HepG2 (cell line): ENCODE data around the gene PDLIM4. TPM values are rescaled to one million over a fixed set of nuclear protein-coding genes. Genes with fewer than 3 reads are reported as not detected.

Experiments used
- AFF4 ChIP-seq: sonication (generic); formaldehyde crosslinking; IDR thresholded peaks from 2 replicates; pipeline ENCODE4 v1.4.0; 2020; ENCODE audit warnings: missing genetic modification reagents
- FIP1L1 ChIP-seq: fragments of 200-400 bp; formaldehyde crosslinking; IDR thresholded peaks from 2 replicates; pipeline ENCODE4 v1.6.1; 2018; ENCODE audit warnings: low read depth, mild to moderate bottlenecking, low read length, moderate library complexity, borderline replicate concordance; ENCODE audit not compliant: insufficient read depth
- GTF3A ChIP-seq: sonication (generic); formaldehyde crosslinking; conservative IDR thresholded peaks from 2 replicates; pipeline ENCODE4 v1.4.0; 2020; ENCODE audit warnings: mild to moderate bottlenecking, missing genetic modification reagents
- NCOR1 ChIP-seq: fragments of 200-600 bp; sonication (generic); IDR thresholded peaks from 2 replicates; pipeline ENCODE4 v1.7.0; 2017; ENCODE audit warnings: antibody characterized with exemption, low read length, borderline replicate concordance
- NR2F1 ChIP-seq, 2 experiments: fragments of 450-650 bp in 1 of 2; formaldehyde crosslinking in 1 of 2; IDR thresholded peaks; 2 replicates each; pipeline versions ENCODE4 v1.5.0 to v1.6.1; 2016 to 2020; ENCODE audit warnings: mild to moderate bottlenecking in 1 of 2, missing compliant biosample characterization in 1 of 2, missing genetic modification reagents in 1 of 2, moderate library complexity in 1 of 2
- SMARCE1 ChIP-seq: fragments of 450-650 bp; IDR thresholded peaks from 2 replicates; pipeline ENCODE4 v1.6.1; 2017; ENCODE audit warnings: borderline replicate concordance
- TAF15 ChIP-seq: fragments of 200-400 bp; formaldehyde crosslinking; IDR thresholded peaks from one replicate; pipeline ENCODE4 v1.6.1; 2018; ENCODE audit warnings: mild to moderate bottlenecking, low read depth, low read length; ENCODE audit not compliant: poor library complexity, severe bottlenecking
- USF2 ChIP-seq, 2 experiments: sonication (generic) in 1 of 2; formaldehyde crosslinking in 1 of 2; IDR thresholded peaks; 2 replicates each; pipeline versions ENCODE4 v1.5.1 to v1.6.1; 2011 to 2020; ENCODE audit warnings: borderline replicate concordance in 1 of 2, low read depth in 1 of 2, low read length in 1 of 2, mild to moderate bottlenecking in 1 of 2, missing genetic modification reagents in 1 of 2, moderate library complexity in 1 of 2
- ZBTB42 ChIP-seq: sonication (generic); formaldehyde crosslinking; IDR thresholded peaks from 2 replicates; pipeline ENCODE4 v1.5.0; 2020; ENCODE audit warnings: mild to moderate bottlenecking, missing genetic modification reagents
- ZNF124 ChIP-seq: sonication (generic); formaldehyde crosslinking; IDR thresholded peaks from 2 replicates; pipeline ENCODE4 v1.4.0; 2020; ENCODE audit warnings: missing genetic modification reagents
- ZNF274 ChIP-seq: sonication (generic); formaldehyde crosslinking; IDR thresholded peaks from 2 replicates; pipeline ENCODE4 v1.5.1; 2020; ENCODE audit warnings: mild to moderate bottlenecking, missing genetic modification reagents
- ZNF276 ChIP-seq: sonication (generic); formaldehyde crosslinking; IDR thresholded peaks from 2 replicates; pipeline ENCODE4 v1.4.0; 2020; ENCODE audit warnings: mild to moderate bottlenecking, low read depth, missing genetic modification reagents
- ZNF781 ChIP-seq: sonication (generic); formaldehyde crosslinking; IDR thresholded peaks from 2 replicates; pipeline ENCODE4 v1.5.1; 2020; ENCODE audit warnings: borderline replicate concordance, mild to moderate bottlenecking, missing genetic modification reagents; ENCODE audit errors: not compliant biosample characterization
- ZSCAN25 ChIP-seq: sonication (generic); formaldehyde crosslinking; IDR thresholded peaks from 2 replicates; pipeline ENCODE4 v1.8.0; 2022; ENCODE audit warnings: mild to moderate bottlenecking, missing genetic modification reagents
- polyA plus RNA-seq, 8 experiments: library from polyadenylated mRNA; depleted of rRNA in 3 of 8; stranded (reverse) in 7 of 8; unstranded in 1 of 8; fragments of >200 nt; fragmentation: Illumina TruSeq in 4 of 8; extraction: Trizol in 4 of 8; gene quantifications; 2 replicates each; pipeline versions ENCODE4 v1.2.1 to v1.2.3, GENCODE V29; 2011 to 2016; ENCODE audit warnings: low read depth in 4 of 8, missing spikeins in 1 of 8, mixed read lengths in 1 of 8; ENCODE audit not compliant: insufficient read depth in 1 of 8
- total RNA-seq, 5 experiments: library from RNA; depleted of rRNA; stranded (reverse); fragments of >200 nt; fragmentation: Illumina TruSeq; extraction: Trizol; gene quantifications; 2 replicates each; pipeline ENCODE4 v1.2.3, GENCODE V29; 2016; ENCODE audit warnings: low read depth in 1 of 5

PDLIM4 gene
- total and polyA plus RNA-seq, 2 of the 13 experiments (the other 11 are each of a cell fraction or from before 2014, with no cell fraction given) = 1.1 to 2.3 TPM

GRCh38 chr5:132277971-132278853 is 20.7 kb downstream of the PDLIM4 start (continued):
- TF ChIP-seq ZNF276 (CRISPR knock-in tag) (no peak), FIP1L1 (no peak), NR2F1 (CRISPR knock-in tag; IDR thresholded peaks at IDR 0.05) (no peak), ZSCAN25 (CRISPR knock-in tag) (0 out of 2 replicates have a peak, but pooled peaks have one; percentile 30), SMARCE1 (no peak), GTF3A (CRISPR knock-in tag) (no peak), USF2 (IDR thresholded peaks at IDR 0.05; ENCODE audit: low read depth, low read length) (no peak), USF2 (CRISPR knock-in tag; IDR thresholded peaks at IDR 0.05; ENCODE audit: borderline replicate concordance) (no peak), ZNF781 (no peak), AFF4 (CRISPR knock-in tag) (no peak), ZNF274 (CRISPR knock-in tag) (0 out of 2 replicates have a peak, but pooled peaks have one; percentile 27), ZNF124 (CRISPR knock-in tag) (no peak), TAF15 (no peak), ZBTB42 (no peak), NCOR1 (peak; percentile 92)
